Islet precursor cell (in vitro differentiated cells): ENCODE measurements around the gene UBALD1.

ENCODE experiments used
- DNase-seq: peaks from one replicate; pipeline ENCODE4 v3.0.0-alpha.2; 2018

UBALD1 gene

DNA sequence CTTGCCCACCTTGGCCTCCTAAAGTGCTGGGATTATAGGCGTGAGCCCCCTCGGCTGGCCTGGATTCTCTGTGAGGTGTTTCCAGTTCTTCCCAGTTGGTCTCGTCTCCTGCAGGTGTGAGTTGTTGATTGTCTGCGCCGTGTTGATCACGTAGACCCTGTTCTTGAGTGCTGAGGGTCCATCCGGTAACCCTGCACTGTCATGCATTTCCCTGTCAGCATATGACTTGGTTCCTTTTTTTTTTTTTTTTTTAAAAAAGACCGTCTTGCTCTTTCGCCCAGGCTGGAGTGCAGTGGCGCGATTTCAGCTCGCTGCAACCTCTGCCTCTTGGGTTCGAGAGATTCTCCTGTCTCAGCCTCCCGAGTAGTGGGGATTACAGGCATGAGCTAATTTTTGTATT, 27.2 kb upstream of the UBALD1 start:
- DNase-seq, result no peak

DNA sequence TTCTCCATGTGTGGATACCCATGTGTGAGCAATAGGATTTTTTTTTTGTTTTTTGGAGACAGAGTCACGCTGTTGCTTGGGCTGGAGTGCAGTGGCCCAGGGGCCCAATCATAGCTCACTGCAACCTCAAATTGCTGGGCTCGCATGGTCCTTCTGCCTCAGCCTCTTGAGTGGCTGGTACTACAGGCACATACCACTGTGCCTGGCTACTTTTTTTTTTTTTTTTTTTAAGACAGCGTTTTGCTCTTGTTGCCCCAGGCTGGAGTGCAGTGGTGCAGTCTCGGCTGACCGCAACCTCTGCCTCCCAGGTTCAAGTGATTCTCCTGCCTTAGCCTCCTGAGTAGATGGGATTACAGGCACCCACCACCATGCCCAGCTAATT, 26.6 kb upstream of the UBALD1 start:
- no peak for DNase-seq

GRCh38 chr16:4640572-4641305, 26.1 kb upstream of the UBALD1 start:
- no peak for DNase-seq

DNA sequence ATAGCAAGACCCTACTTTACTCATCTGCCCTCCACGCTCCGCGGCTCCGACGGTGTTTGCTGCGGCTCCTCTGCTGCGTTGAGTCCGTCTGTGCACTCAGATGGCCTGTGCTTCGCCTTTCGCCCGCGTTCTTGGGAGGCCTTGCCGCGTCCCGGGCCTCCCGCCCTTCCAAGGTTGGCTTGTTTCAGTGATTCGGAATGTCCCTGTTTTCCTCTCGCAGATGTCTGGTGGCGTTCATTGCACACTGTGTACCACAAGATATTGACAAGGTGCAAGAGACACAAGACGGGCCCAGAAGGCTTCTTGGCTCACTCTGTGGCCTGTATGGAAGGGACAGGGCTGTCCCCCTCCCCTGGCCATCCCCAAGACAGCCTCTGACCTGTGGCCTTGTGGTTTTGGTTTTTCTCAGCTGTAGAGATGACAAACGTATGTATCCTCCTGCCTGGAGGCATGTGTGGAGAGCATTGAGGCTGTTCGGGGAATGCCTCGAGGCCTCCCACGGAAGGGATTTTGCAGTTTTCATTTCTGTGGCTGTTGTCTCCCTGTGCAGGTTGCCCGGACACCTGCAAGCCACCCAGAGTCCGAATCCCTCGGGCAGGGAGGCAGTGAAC, 25.3 kb upstream of the UBALD1 start:
- no peak for DNase-seq

DNA sequence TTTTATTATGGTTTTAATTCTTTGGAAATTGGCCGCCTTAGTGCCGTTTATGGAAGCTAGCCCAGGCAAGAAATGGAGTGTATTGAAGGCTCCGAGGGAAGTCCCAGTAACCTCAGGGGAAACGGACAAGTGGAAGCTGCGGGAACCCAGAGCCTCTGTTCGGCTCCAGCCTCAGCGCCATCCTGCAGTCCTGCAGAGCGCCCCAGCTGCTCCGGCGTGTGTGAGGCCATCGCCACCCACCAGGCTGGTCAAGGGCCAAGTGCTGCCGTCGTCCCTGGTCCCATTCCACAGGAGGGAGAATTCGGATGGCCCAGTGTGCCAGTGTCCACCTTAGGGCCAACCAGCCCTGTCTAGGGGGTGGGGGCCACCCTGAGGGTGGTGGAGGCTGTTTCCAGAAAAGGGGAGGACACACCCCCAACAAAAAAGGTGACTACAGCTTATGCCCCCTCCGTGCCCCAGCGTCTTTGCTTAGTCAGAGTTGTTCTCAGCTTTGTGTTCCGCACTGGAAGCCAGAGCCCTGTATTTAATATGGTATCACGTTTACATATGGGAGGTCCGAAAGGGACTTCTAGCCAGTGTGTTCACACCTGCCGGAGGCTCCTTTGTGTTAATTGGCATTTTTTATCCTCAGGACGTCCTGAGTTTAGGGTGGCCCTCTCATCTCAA, 22.9 kb upstream of the UBALD1 start:
- DNase-seq, result no peak

GRCh38 chr16:4636196-4636595, 21.5 kb upstream of the UBALD1 start:
- no peak for DNase-seq

DNA sequence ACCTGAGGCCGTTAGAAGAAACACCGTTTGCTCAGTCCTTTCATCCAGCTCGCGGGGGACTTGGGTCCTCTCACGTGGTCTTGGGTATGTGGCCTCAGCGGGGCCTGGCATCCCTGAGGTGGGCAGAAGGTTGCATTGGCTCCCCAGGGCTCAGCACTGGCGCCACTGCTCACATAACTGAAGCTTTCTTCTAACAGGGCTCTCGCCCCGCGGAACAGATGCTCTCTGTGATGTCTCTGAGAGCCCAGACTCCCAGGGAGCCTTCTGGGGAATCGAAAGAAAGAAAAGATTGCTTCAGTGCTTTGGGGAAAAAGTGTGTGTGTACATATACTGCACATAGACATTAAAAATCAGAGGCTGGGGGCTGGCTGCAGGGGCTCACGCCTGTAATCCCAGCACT, 20.1 kb upstream of the UBALD1 start:
- no peak for DNase-seq

DNA sequence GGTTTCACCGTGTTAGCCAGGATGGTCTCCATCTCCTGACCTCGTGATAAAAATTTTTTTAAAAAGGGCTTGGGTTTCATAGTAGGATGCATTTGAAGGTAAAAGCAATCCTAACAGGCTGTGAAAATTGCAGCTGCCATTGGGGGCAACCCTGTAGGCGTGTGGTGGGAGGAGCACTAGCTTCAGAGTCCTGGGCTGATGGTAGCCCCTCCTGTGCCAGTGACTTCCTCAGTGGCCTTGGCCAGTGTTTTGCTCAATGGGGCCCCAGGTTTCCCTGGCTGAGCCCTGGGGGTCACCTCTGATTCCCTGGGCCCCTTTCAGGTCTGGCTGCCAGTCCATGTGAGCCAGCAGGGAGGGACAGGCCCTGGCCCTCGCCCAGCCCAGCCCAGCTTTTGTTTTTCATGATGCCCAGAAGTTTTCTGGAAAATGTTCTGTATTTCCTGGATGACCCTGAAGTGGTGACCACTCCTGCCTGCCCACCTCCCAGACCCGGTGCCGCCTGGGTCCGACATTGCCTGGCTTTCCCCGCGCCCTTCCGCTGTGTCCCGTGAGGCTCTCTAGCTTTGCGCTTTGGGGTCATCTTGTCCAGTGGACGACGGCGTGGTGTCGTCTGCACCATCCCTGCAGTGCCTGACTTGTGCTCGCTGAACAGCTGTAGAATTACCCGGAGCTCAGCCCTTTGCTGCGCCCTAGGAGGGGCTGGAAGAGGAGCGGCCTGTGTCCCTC, 19.4 kb upstream of the UBALD1 start:
- DNase-seq, result no peak

- no peak for DNase-seq
Observed at GRCh38 chr16:4631444-4631843, 16.8 kb upstream of the UBALD1 start.

- DNase-seq, result no peak
Observed at GRCh38 chr16:4628283-4628682, 13.6 kb upstream of the UBALD1 start.

DNA sequence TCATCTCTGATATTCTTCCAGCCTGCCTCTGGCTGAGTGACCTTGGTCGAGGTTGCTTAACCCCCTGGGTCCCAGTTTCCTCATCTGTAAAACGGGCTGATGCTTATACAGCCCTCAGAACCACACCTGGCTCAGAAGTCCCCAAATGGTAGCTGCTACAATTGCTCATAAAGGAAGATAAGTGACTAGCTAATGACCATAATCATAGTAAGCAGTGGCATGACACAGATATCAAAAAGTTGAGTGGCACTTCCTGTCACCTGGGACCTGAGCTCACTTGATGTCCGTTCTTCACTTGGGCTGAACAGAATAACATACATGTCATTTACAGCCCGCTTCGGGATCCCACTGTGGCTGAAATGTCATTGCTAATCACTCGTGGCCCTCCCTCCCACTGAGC, 11.7 kb upstream of the UBALD1 start:
- DNase-seq, result no peak

GRCh38 chr16:4625560-4626159, 11.0 kb upstream of the UBALD1 start:
- DNase-seq, result peak; percentile 24

- DNase-seq, result no peak
Observed at GRCh38 chr16:4624827-4625559, 10.3 kb upstream of the UBALD1 start.

DNA sequence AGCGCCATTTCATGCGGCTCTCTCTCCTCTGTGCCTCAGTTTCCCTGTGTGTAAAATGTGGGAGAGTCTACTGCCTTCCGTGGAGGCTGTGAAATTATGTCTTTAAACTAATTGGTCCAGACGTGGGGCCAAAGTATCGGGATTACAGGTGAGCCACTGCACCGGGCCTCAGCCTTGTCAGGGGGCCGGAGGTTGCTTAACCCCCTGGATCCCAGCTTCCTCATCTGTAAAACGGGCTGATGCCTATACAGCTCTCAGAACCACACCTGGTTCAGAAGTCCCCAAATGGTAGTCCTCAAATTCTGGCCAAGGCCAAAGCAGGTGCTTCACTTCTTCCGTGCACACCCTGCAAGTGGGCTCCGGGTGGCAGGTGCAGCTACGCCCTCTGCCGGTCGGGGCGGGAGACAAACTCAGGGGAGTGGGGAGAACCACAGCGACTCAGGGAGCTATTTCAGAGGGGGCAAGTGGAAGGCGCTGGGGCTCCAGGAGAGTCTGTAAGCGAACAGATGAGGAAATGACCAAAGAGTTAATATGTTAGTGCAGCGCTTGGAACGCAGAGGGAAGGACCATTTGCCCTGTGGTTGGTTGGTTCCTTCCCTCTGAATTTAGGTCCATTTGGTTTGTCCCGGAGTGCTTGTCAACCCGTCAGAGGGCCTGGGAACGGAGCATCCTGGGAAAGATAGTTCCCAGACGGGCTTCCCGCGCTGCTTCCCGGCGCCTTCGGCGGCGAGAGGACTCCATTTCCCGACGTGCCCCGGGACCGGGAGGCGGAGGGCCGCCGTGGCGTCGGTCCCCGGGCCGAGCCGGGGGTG, 9.5 kb upstream of the UBALD1 start, which contains the start of gene MGRN1:
Gene MGRN1 (plus strand): TSS at position 812 of the 812 bp plus-strand sequence. CDS start 135 bp downstream, outside the sequence.
- peak; percentile 98 for DNase-seq

GRCh38 chr16:4623593-4623992, 8.9 kb upstream of the UBALD1 start:
- DNase-seq, result no peak

GRCh38 chr16:4618645-4619418, 4.1 kb upstream of the UBALD1 start:
- no peak for DNase-seq

DNA sequence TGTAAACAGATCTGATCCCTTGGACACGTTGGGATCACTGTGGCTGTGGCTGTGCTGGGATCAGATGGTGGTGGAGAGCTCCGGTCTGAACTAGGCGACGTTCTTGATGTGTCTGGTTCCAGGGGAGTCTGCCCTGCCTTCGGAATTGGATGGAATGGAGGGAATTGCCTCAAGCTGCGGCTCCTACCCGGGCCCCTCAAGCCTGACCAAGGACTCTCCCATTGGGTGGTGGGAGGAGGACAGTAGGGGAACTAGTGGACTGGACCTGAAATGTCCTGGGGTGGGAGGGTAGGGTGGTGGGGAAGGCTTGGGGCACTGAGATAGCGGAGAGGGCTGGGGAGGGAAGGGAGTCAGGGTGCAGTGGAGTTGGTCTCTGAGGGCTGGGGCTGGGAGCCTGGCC, 3.2 kb upstream of the UBALD1 start:
- no peak for DNase-seq

DNA sequence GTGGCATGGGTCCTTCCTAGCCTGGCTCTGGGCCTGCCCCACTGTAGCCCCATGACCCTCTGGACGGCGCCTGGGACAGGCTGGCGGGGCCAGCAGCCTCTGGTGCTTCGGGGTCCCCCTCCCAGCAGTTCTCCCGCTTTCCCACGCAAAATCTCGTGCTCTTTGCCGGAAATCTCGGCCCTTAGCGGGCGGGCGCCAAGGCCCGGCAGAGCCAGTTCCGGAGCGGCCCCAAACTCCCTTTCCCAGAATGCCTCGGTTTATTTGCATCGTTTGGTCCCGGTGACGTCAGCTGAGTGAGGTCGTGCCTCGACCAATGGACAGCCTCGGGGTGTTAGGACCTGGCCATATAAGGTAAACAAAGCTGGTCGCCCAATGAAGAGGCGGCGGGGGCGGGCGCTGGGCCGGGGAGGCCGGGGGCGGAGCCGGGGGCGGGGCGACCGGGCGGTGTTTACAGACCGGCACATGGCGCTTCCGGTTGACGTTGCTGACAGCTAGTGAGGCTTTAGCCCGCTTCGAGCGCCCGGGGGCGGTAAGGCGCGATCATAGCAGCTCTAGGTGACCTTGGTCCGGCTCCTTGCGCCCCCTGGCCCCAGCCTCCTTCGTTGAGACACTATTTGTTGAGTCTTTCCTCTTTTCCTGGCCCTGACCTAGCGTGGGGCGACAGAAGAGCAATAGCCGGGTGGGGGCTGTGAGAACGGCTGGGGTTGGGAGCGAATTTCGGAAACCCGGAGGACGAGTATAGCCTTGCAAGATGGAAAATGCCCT, 1.5 kb upstream of the UBALD1 start:
- DNase-seq, result peak; percentile 100

DNA sequence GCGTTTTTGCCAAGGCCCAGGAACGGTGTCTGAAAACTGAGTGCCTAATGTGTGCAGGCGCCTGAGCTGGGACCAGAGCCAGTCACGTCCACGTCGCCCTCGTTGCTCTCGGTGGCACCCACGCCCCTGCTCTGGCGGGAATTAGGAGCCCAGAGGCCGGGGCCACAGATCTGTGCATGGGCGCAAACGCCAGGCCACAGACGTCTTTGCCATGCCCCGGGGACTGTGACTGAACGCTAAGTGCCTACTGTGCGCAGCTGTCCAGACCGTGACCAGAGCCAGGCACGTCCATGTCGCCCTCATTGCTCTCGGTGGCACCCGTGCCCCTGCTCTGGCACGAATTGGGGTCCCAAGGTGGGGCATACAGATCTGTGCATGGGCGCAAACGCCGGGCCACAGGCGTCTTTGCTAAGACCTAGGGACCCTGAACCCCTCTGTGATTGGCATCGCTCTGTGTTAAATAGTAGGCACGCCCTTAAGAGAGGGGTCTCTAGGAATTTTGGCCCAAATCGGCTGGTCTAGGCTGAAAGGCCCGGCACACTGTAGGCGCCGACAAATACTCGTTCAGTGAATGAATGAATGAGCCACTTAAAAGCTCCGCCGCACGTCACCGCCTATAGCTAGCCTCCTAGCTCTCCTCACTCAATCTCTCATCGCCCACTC, 827 bp upstream of the UBALD1 start:
- no peak for DNase-seq
